NCI-H510A treated with DMSO at 0.1 percent for 48 hours (cell line): ENCODE measurements around the gene ATF7IP.
"Not testable (repeated sequence)": the region's sequence is repeated elsewhere in the genome, so short reads cannot be mapped to it uniquely, and the experiment has no call there.

Source experiments
- DNase-seq: peaks from one replicate; lab custom pipeline; 2025; lab: John Stamatoyannopoulos, UW

ATF7IP gene

DNA sequence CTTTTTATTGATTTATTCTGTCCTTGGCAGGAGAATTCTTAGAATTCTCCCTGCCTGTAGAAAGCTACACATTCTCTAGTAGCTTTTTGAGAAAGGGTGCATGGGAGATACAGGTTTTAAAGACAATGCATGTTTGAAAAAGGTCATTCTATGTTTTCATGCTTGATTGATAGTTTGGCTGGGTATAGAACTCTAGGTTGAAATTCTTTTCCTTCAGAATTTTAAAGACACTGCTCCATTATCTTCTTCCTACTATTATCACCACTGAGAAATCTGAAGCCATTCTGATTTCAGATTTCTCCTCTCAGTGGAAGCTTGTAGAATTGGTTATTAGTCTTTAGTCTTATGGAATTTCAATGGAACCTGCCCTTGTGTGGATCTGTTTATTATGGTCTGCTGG is 14.0 kb downstream of the ATF7IP start:
- DNase-seq = no peak

- DNase-seq = peak; percentile 66
Observed at GRCh38 chr12:14384783-14385638, 19.5 kb downstream of the ATF7IP start.

- DNase-seq = no peak
Observed at GRCh38 chr12:14387219-14387871, 21.9 kb downstream of the ATF7IP start.

- no peak for DNase-seq
Observed at GRCh38 chr12:14390449-14390848, 25.0 kb downstream of the ATF7IP start.

GRCh38 chr12:14390870-14391530 is 25.5 kb downstream of the ATF7IP start:
- no peak for DNase-seq

GRCh38 chr12:14393751-14394150 is 28.3 kb downstream of the ATF7IP start:
- no peak for DNase-seq

DNA sequence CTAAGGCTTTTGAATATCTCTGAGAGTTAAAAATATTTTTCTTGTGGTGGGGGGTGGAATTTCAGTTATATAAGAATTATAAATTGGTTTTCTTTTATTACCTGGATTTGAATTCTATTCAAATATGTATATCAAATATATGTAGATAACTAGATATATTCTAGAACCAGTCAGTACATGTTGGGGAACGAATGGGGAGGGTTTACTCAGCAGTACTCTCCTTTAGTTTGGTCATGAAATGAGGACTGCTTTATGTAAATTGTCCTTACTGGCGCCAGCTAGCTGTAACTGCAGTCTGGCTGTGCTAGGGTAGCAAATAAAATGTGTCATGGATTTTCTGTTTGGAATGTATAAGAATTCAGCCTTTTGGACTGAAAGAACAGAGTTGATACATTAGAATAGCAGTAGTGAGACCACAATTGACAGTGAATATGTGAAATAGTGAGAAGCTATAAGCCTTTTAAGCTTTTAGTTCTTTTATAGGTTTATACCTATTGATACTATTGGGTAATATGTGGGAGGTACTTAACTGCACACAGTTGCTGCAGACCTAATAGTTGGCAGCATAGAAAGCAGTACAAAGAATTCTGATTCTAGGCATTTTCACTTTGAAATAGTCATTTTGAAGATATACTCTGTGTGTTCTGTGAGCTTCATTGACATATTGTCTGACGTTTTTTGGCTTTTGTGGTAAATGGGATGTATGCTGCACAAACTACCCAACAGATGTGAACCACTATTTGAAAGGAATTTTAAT is 29.0 kb downstream of the ATF7IP start:
- peak; percentile 76 for DNase-seq

DNA sequence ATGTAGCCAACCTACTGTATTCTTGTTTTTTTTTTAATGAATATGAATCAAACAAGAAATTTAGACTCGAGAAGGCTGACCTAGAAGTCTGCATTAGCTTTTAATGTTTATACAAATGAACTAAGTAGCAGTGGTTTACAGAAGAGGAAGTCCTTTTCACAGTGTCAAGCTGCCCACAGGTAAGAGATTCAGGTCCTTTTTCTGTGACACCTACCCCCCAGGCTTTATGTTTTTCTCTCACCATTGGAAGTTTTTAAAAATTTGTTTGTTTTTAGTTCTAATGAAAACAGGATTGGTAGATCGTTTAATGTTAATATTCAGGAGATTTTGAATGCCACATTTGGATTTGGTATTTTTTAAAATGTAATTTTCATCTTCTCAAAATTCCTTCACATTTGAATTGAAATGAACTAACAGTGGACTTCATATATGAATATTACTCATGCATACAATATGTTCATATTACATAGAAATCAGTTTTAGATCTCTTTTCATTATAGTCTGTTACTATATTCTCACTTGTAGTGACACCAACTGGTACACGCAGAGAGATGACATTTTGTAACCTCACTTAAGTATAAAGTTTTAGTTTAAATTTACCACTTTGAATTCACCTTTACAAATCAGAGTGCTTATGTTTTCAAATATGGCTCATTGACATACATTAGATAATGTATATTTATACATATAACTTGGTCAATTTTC is 29.7 kb downstream of the ATF7IP start:
- no peak for DNase-seq

GRCh38 chr12:14396071-14396470 is 30.6 kb downstream of the ATF7IP start:
- no peak for DNase-seq

DNA sequence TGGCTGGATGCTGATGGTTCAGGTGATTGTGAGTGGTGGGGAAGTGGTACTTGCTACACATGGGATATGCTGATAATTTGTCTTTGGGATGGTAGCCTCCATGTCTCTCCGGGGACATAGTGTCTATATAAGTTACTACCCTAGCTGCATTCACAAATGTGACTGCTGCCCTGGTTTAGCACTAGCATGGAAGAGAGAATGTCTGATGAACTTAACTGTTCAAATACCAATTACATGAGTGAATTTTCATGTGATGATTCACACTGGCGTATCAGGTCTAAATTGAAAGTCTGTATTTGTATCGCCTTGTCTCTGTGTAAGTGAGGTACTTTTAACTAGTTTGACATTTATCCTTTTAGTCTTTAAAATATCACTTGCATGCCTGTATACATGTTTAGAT is 34.4 kb downstream of the ATF7IP start:
- DNase-seq = no peak

DNA sequence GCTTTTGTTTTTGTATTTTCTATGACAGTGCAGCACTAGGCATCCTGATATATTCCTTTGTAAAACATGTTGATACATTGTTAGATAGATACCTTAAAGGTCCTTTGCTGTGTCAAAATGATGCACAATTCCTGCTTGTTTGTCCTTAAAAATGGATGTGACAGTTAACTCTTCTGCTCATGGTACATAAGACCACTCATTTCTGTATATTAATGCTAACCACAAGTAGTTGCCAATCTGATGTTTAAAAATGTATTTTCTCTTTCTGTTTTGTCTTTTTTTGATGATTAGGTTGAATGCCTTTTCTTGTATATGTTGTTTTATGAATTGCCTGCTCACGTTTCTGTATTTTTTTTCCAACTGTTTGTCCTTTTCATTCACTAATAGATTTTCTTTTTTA is 35.1 kb downstream of the ATF7IP start:
- no peak for DNase-seq

DNA sequence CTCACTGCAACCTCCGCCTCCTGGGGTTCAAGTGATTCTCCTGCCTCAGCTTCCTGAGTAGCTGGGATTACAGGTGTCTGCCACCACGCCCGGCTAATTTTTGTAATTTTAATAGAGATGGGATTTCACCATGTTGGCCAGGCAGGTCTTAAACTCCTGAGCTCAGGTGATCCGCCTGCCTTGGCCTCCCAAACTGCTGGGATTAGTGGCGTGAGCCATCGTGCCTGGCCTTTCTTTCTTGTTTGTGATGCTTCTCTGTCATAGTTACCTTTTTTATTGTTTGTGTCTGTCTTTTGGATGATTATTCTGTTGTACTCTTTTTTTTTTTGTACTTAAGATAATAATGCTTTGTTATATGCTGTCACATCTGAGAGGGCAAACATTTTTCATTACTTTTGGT is 35.8 kb downstream of the ATF7IP start:
- not testable (repeated sequence) for DNase-seq

- no peak for DNase-seq
Observed at GRCh38 chr12:14402697-14403096, 37.2 kb downstream of the ATF7IP start.

GRCh38 chr12:14403293-14403692 is 37.8 kb downstream of the ATF7IP start:
- DNase-seq = peak; percentile 31

DNA sequence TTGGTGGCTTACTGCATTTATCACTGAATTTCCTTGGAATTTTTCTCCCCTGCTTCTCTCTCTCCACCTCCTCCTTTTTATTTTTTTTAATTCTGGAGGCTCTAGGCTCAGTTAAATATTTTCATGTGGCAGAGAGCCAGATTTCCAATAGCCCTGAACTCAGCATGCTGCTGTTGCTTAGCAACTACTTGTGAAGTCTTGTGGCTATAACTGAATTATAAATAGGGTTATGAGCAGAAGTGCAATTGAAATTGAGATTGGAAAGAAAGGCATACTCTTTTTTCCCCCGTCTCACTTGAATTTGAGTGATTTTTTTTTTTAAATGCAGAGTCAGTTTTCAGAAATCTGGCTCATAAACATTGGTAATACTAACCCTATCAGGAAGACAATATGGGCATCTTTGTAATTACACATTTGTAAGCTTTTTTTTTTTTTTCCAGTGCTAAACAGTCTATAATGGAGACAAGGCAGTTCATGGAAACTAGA is 38.3 kb downstream of the ATF7IP start:
- peak; percentile 72 for DNase-seq

DNA sequence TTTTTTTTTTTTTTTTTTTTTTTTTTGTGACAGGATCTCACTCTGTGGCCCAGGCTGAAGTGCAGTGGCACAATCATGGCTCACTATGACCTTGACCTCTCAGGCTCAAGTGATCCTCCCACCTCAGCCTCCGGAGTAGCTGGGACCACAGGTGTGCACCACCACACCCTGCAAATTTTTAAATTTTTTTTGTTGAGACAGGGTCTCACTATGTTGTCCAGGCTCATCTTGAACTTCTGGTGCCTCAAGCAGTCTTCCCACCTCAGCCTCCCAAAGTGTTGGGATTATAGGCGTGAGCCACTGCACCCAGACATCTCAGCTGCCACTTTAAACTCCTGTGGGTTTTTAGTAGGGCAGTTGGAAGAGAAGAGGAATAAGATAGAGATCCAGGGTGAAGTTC is 39.9 kb downstream of the ATF7IP start:
- not testable (repeated sequence) for DNase-seq

DNA sequence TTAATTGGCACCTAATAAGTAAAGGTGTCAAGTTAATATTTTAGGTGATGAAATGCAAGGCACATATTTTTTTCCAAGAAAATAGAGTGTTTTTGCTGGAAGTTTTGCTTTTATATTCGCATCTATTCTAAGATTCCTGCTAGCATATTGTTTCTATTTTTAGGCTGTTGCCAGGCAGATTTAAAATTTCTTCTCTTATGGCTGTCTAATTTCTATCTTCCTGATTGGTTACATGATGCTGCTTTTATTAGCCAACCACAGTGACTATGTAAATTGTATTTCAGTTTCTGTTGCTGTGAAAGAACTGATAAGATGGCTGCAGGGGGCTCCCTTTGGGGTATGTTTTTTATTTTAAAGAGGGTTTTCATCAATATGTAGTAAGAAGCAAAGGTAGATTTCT is 42.7 kb downstream of the ATF7IP start:
- DNase-seq = no peak

DNA sequence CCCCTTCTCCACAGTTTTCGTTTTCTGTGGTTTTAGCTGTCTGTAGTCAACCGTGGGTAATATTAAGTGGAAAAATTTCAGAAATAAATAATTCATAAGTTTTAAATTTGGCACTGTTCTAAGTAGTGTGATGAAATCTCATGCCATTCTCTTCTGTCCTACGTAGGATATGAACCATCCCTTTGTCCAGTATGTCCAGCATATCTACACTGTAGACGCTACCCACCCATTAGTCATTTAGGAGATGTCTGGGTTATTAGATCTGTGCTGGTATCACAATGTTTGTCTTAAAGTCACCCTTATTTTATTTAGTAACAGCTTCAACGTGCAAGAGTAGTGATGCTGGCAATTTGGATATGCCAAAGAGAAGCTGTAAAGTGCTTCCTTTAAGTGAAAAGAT is 44.7 kb downstream of the ATF7IP start:
- no peak for DNase-seq

DNA sequence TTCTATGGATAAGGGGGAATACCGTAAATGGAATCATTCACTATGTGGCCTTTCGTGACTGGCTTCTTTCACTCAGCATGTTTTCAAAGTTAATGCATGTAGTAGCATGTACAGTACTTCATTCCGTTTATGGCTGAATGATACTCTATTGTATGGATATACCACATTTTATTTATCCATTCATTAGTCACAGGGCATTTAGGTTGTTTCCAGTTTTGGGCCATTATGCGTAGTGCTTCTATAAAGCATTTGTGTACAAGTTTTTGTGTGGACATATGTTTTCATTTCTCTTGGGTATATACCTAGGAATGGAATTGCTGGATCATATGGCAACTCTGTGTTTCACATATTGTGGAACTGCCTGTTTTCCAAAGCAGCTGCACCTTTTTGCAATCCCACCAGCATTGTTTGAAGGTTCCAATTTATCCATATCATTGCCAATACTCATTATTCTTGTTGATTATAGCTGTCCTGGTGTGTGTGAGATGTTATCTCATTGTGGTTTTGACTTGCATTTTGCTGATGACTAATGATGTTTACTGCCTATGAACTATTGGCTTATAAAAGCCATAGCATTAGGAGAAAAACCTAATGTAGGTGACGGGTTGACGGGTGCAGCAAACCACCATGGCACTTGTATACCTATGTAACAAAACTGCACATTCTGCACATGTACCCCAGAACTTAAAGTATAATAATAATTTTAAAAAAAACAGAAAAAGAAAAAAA is 45.5 kb downstream of the ATF7IP start:
- DNase-seq = no peak

- peak; percentile 23 for DNase-seq
Observed at GRCh38 chr12:14416658-14417057, 51.2 kb downstream of the ATF7IP start.

- no peak for DNase-seq
Observed at GRCh38 chr12:14417715-14418114, 52.2 kb downstream of the ATF7IP start.
